IMR-90 (cell line): ENCODE results near the gene SPAG16. TPM values are rescaled to one million over a fixed set of nuclear protein-coding genes. Genes with fewer than 3 reads are reported as not detected.

Experiments used
- ATAC-seq: fragments of 200-7000 bp; cut with Tn5 transposase; 2 replicates; pipeline ENCODE4 v1.9.1; 2020; ENCODE audit warnings: low read depth, mild to moderate bottlenecking, moderate library complexity
- BruUV-seq: library from RNA; stranded (reverse); fragments of 400-500 nt; replicated peaks from 2 replicates; lab custom pipeline; 2021; lab: Mats Ljungman, UMichigan
- CTCF ChIA-PET: fragments of 300-600 bp; formaldehyde crosslinking; extraction: SDS; loops from one replicate; lab custom pipeline; 2021; ENCODE audit warnings: antibody characterized with exemption; lab: Yijun Ruan, JAX
- POLR2A ChIA-PET: fragments of 300-600 bp; sonication (Branson Sonifier 250); formaldehyde crosslinking; loops from one replicate; lab custom pipeline; 2022; ENCODE audit warnings: antibody characterized with exemption; ENCODE audit not compliant: unreplicated experiment; lab: Charles Lee
- DNase-seq: peaks from one replicate; pipeline ENCODE4 v3.0.0; 2013
- H2AFZ ChIP-seq: replicated peaks from 2 replicates; pipeline ENCODE3; 2013; ENCODE audit warnings: low read length, mild to moderate bottlenecking; ENCODE audit not compliant: poor library complexity
- H2AK5ac ChIP-seq: 2 replicates; pipeline ENCODE4 v1.6.1; 2013; ENCODE audit warnings: low read depth, low read length, inconsistent platforms
- H2AK9ac ChIP-seq: replicated peaks from 2 replicates; pipeline ENCODE3; 2013; ENCODE audit warnings: mild to moderate bottlenecking, low read depth, low read length, moderate library complexity; ENCODE audit not compliant: poor library complexity
- H2BK120ac ChIP-seq: 2 replicates; pipeline ENCODE4 v1.6.1; 2013; ENCODE audit warnings: low read depth, low read length, inconsistent platforms
- H2BK15ac ChIP-seq: 3 replicates; pipeline ENCODE4 v1.6.1; 2013; ENCODE audit warnings: low read depth, low read length, inconsistent platforms
- H2BK20ac ChIP-seq: 2 replicates; pipeline ENCODE4 v1.6.1; 2013; ENCODE audit warnings: low read depth, mild to moderate bottlenecking, inconsistent platforms, low read length, moderate library complexity
- H2BK5ac ChIP-seq: 2 replicates; pipeline ENCODE4 v1.6.1; 2013; ENCODE audit warnings: mild to moderate bottlenecking, low read depth, low read length, inconsistent platforms; ENCODE audit not compliant: poor library complexity, severe bottlenecking
- H3K14ac ChIP-seq: replicated peaks from 2 replicates; pipeline ENCODE4 v1.6.1; 2013; ENCODE audit warnings: low read depth, low read length, inconsistent platforms
- H3K18ac ChIP-seq: 2 replicates; pipeline ENCODE4 v1.6.1; 2013; ENCODE audit warnings: low read depth, low read length, control low read depth
- H3K23ac ChIP-seq: 2 replicates; pipeline ENCODE4 v1.6.1; 2013; ENCODE audit warnings: low read depth, low read length, inconsistent platforms
- H3K27ac ChIP-seq: 2 replicates; pipeline ENCODE4 v1.5.1; 2013; ENCODE audit warnings: mild to moderate bottlenecking, control low read depth, low read length; ENCODE audit not compliant: insufficient read depth
- H3K27me3 ChIP-seq: 2 replicates; pipeline ENCODE4 v1.6.1; 2013; ENCODE audit warnings: low read length; ENCODE audit not compliant: control insufficient read depth, insufficient read depth
- H3K36me3 ChIP-seq: 2 replicates; pipeline ENCODE4 v1.6.1; 2013; ENCODE audit warnings: low read length, mixed read lengths; ENCODE audit not compliant: control insufficient read depth, insufficient read depth
- H3K4ac ChIP-seq: 2 replicates; pipeline ENCODE4 v1.6.1; 2013; ENCODE audit warnings: low read depth, low read length, inconsistent platforms
- H3K4me1 ChIP-seq: 2 replicates; pipeline ENCODE4 v1.6.1; 2013; ENCODE audit warnings: low read length, mixed read lengths; ENCODE audit not compliant: control insufficient read depth, insufficient read depth
- H3K4me2 ChIP-seq: 2 replicates; pipeline ENCODE4 v1.6.1; 2013; ENCODE audit warnings: low read depth, mild to moderate bottlenecking, control low read depth, low read length, moderate library complexity
- H3K4me3 ChIP-seq: 2 replicates; pipeline ENCODE4 v1.5.1; 2013; ENCODE audit warnings: low read depth, mild to moderate bottlenecking, control low read depth, low read length, moderate library complexity; ENCODE audit not compliant: insufficient read depth
- H3K56ac ChIP-seq: 2 replicates; pipeline ENCODE4 v1.6.1; 2013; ENCODE audit warnings: low read length, inconsistent platforms; ENCODE audit not compliant: insufficient read depth; ENCODE audit errors: extremely low read depth
- H3K79me1 ChIP-seq, 2 experiments: 2 replicates each; pipeline ENCODE4 v1.6.1; 2013; ENCODE audit warnings: low read length in 2 of 2, inconsistent platforms in 1 of 2, low read depth in 1 of 2
- H3K9ac ChIP-seq: 2 replicates; pipeline ENCODE4 v1.6.1; 2013; ENCODE audit warnings: low read depth, low read length, control low read depth
- H3K9me1 ChIP-seq: 2 replicates; pipeline ENCODE4 v1.6.1; 2013; ENCODE audit warnings: low read length, inconsistent platforms; ENCODE audit not compliant: insufficient read depth
- H3K9me3 ChIP-seq: 2 replicates; pipeline ENCODE4 v1.6.1; 2013; ENCODE audit warnings: low read length; ENCODE audit not compliant: control insufficient read depth, insufficient read depth
- H4K20me1 ChIP-seq: 2 replicates; pipeline ENCODE4 v1.6.1; 2013; ENCODE audit warnings: low read length, inconsistent platforms; ENCODE audit not compliant: insufficient read depth
- H4K5ac ChIP-seq: 2 replicates; pipeline ENCODE4 v1.6.1; 2013; ENCODE audit warnings: mild to moderate bottlenecking, low read depth, low read length, control low read depth
- H4K8ac ChIP-seq, 2 experiments: 2 replicates each; pipeline ENCODE4 v1.6.1; 2013; ENCODE audit warnings: low read depth in 2 of 2, low read length in 2 of 2, control low read depth in 1 of 2, inconsistent platforms in 1 of 2
- H4K91ac ChIP-seq: 2 replicates; pipeline ENCODE4 v1.6.1; 2013; ENCODE audit warnings: low read depth, low read length, inconsistent platforms; ENCODE audit not compliant: insufficient read depth
- NFE2L2 ChIP-seq: fragments of 150-350 bp; IDR thresholded peaks from 2 replicates; pipeline ENCODE4 v1.6.1; 2016; ENCODE audit warnings: low read depth, mild to moderate bottlenecking, low read length
- WGBS, 2 experiments: methylation state at CpG; one replicate each; pipeline versions ENCODE4 v1.1.5 to v1.1.7; 2013; ENCODE audit warnings: missing lambda C conversion rate in 2 of 2; ENCODE audit not compliant: insufficient read length in 1 of 2; ENCODE audit errors: extremely low coverage in 2 of 2; 5-methylcytosine and 5-hydroxymethylcytosine counted together
- dilution Hi-C: fragments of 300-500 bp; cut with HindIII; formaldehyde crosslinking; loops from one replicate; pipeline ENCODE4 v1.14.3; 2018; ENCODE audit warnings: low sequenced_read_pairs; ENCODE audit not compliant: unreplicated experiment
- in situ Hi-C: fragments of 300-500 bp; cut with MboI; formaldehyde crosslinking; loops from 3 replicates; pipeline ENCODE4 v1.14.3; 2019; ENCODE audit warnings: low sequenced_read_pairs, inconsistent platforms, mixed read lengths
- intact Hi-C: fragments of 100-400 bp; cut with micrococcal nuclease; formaldehyde crosslinking; loops from 2 replicates; pipeline ENCODE4 v1.10.0; 2022
- polyA plus RNA-seq, 3 experiments: library from polyadenylated mRNA; depleted of rRNA; stranded (reverse); fragments of >200 nt; gene quantifications; 2 replicates each; pipeline ENCODE4 v1.2.3, GENCODE V29; 2012; ENCODE audit warnings: low replicate concordance in 1 of 3
- total RNA-seq: library from RNA; depleted of rRNA; stranded (reverse); fragments of >200 nt; gene quantifications from 2 replicates; pipeline ENCODE4 v1.2.3, GENCODE V29; 2012
- TF ChIP-seq, protein P1 (sequence below): fragments of 150-350 bp; IDR thresholded peaks from 2 replicates; pipeline ENCODE4 v1.6.1; 2017; ENCODE audit warnings: mild to moderate bottlenecking, antibody characterized with exemption, low read length, low read depth

The SPAG16 gene
- total and polyA plus RNA-seq, 2 of the 4 experiments (the other 2 are of a cell fraction), result 7.3 to 13.5 TPM

DNA sequence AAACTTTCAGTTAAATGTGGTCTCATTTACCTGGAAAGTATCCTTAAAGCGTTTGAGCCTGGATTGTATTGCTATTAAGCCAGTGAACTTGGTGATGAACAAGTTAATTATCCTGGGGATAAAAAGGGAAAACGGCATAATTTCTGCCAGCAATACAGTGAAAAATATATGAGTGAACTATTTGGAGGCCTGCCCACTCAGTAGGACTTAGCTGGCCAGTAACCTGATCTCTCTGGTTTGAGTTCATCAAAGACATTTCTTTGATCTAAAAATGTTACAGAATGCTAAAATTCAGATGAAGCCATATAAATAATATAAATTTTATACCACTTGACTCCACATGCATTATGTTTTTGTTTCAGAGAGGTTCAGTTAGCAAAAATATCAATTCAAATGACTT is 885.5 kb downstream of the SPAG16 start:
- intact Hi-C loops, result no loop called here
- Histone ChIP-seq H3K79me1 (no peaks in the 10 kb centered on the region), H2BK15ac (no peak overlapping the region), H3K14ac (no peak overlapping the region), H3K27me3 (no peaks in the 10 kb centered on the region), H4K20me1 (no peaks in the 10 kb centered on the region), H3K36me3 (no peaks in the 10 kb centered on the region), H2BK120ac (no peak overlapping the region), H3K23ac (no peak overlapping the region), H2AK5ac (no peak overlapping the region), H3K4ac (no peak overlapping the region), H4K5ac (no peak overlapping the region), H3K27ac (no peak overlapping the region), H3K4me3 (no peak overlapping the region), H3K9me3 (no peaks in the 10 kb centered on the region), H2BK20ac (no peak overlapping the region), H2BK5ac (no peak overlapping the region), H4K8ac (no peak overlapping the region), H4K91ac (no peak overlapping the region), H2AFZ (no peak overlapping the region), H3K9ac (no peak overlapping the region), H3K4me2 (no peak overlapping the region), H2AK9ac (no peak overlapping the region), H3K4me1 (no peaks in the 10 kb centered on the region), H3K9me1 (no peaks in the 10 kb centered on the region), H3K56ac (no peak overlapping the region), H3K18ac (no peak overlapping the region)
- CTCF ChIA-PET, result no interaction called here
- in situ Hi-C loops, result no loop called here
- WGBS, 2 experiments, result 100% methylated on average over 1 of the region's 2 CpGs; no CpG with 5 or more reads in 1 of the 2 experiments
- BruUV-seq, result no TSS peak
- dilution Hi-C loops, result no loop called here
- POLR2A ChIA-PET, result no interaction called here
- TF ChIP-seq, protein P1, sequence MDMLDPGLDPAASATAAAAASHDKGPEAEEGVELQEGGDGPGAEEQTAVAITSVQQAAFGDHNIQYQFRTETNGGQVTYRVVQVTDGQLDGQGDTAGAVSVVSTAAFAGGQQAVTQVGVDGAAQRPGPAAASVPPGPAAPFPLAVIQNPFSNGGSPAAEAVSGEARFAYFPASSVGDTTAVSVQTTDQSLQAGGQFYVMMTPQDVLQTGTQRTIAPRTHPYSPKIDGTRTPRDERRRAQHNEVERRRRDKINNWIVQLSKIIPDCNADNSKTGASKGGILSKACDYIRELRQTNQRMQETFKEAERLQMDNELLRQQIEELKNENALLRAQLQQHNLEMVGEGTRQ, result no peak
- no peak for TF ChIP-seq NFE2L2
- DNase-seq (peak; percentile 43), ATAC-seq (0 out of 2 replicates have a peak, but pooled peaks have one; percentile 17)
